Trophoblast cell (in vitro differentiated cells and primary cell): Measurements from ENCODE around the gene DPP6.
"Not testable (repeated sequence)": the region's sequence is repeated elsewhere in the genome, so short reads cannot be mapped to it uniquely, and the experiment has no call there.

Experiments used
- DNase-seq, 2 donors: peaks; one replicate each; pipeline ENCODE4 v3.0.0-alpha.2; 2016
- H2AFZ ChIP-seq: 2 replicates; pipeline ENCODE4 v1.6.1; 2013; ENCODE audit warnings: low read length, moderate library complexity, mild to moderate bottlenecking; ENCODE audit not compliant: insufficient read depth, poor library complexity
- H2AK5ac ChIP-seq: 2 replicates; pipeline ENCODE4 v1.6.1; 2013; ENCODE audit warnings: mild to moderate bottlenecking, low read length
- H2BK120ac ChIP-seq: 2 replicates; pipeline ENCODE4 v1.6.1; 2013; ENCODE audit warnings: low read length, mild to moderate bottlenecking, moderate library complexity; ENCODE audit not compliant: insufficient read depth, poor library complexity
- H2BK12ac ChIP-seq: 2 replicates; pipeline ENCODE4 v1.6.1; 2013; ENCODE audit warnings: mild to moderate bottlenecking, low read length, moderate library complexity
- H2BK5ac ChIP-seq: 2 replicates; pipeline ENCODE4 v1.6.1; 2013; ENCODE audit warnings: low read length, low read depth, moderate library complexity, mild to moderate bottlenecking; ENCODE audit not compliant: poor library complexity
- H3K14ac ChIP-seq: 2 replicates; pipeline ENCODE4 v1.6.1; 2013; ENCODE audit warnings: mild to moderate bottlenecking, low read length
- H3K18ac ChIP-seq: 2 replicates; pipeline ENCODE4 v1.6.1; 2013; ENCODE audit warnings: mild to moderate bottlenecking, low read length
- H3K23ac ChIP-seq: 2 replicates; pipeline ENCODE4 v1.6.1; 2013; ENCODE audit warnings: low read length
- H3K27ac ChIP-seq: 2 replicates; pipeline ENCODE4 v1.5.1; 2013; ENCODE audit warnings: low read depth, mild to moderate bottlenecking, inconsistent platforms, low read length, moderate library complexity
- H3K27me3 ChIP-seq: 2 replicates; pipeline ENCODE4 v1.6.1; 2013; ENCODE audit warnings: inconsistent platforms, mild to moderate bottlenecking, low read length, moderate library complexity; ENCODE audit not compliant: insufficient read depth
- H3K36me3 ChIP-seq, 2 experiments: 1 replicate in 1 of 2; 2 replicates in 1 of 2; pipeline ENCODE4 v1.6.1; 2013; ENCODE audit warnings: low read length in 2 of 2, mild to moderate bottlenecking in 2 of 2, moderate library complexity in 1 of 2; ENCODE audit not compliant: insufficient read depth in 2 of 2, control insufficient read depth in 1 of 2
- H3K4ac ChIP-seq: 2 replicates; pipeline ENCODE4 v1.6.1; 2013; ENCODE audit warnings: low read depth, mild to moderate bottlenecking, low read length, moderate library complexity
- H3K4me1 ChIP-seq, 2 experiments: 1 replicate in 1 of 2; 2 replicates in 1 of 2; pipeline ENCODE4 v1.6.1; 2013; ENCODE audit warnings: low read length in 2 of 2, mild to moderate bottlenecking in 2 of 2, moderate library complexity in 1 of 2; ENCODE audit not compliant: insufficient read depth in 2 of 2, control insufficient read depth in 1 of 2
- H3K4me2 ChIP-seq: 2 replicates; pipeline ENCODE4 v1.6.1; 2013; ENCODE audit warnings: inconsistent platforms, mild to moderate bottlenecking, low read length, moderate library complexity
- H3K4me3 ChIP-seq: 2 replicates; pipeline ENCODE4 v1.5.1; 2013; ENCODE audit warnings: mild to moderate bottlenecking, low read depth, low read length, inconsistent platforms
- H3K79me1 ChIP-seq: one replicate; pipeline ENCODE4 v1.6.1; 2013; ENCODE audit warnings: low read length
- H3K79me2 ChIP-seq: 2 replicates; pipeline ENCODE4 v1.6.1; 2013; ENCODE audit warnings: low read length, mild to moderate bottlenecking; ENCODE audit not compliant: control insufficient read depth, insufficient read depth, poor library complexity
- H3K9ac ChIP-seq: 2 replicates; pipeline ENCODE4 v1.6.1; 2013; ENCODE audit warnings: mild to moderate bottlenecking, low read length
- H3K9me3 ChIP-seq: 2 replicates; pipeline ENCODE4 v1.6.1; 2013; ENCODE audit warnings: low read depth, mild to moderate bottlenecking, control low read depth, inconsistent platforms, low read length; ENCODE audit not compliant: insufficient read depth
- H4K12ac ChIP-seq: 2 replicates; pipeline ENCODE4 v1.6.1; 2013; ENCODE audit warnings: low read depth, mild to moderate bottlenecking, low read length, moderate library complexity
- H4K8ac ChIP-seq: 2 replicates; pipeline ENCODE4 v1.6.1; 2013; ENCODE audit warnings: low read depth, mild to moderate bottlenecking, low read length, moderate library complexity
- H4K91ac ChIP-seq: one replicate; pipeline ENCODE4 v1.6.1; 2013; ENCODE audit warnings: low read depth, mild to moderate bottlenecking, low read length, moderate library complexity
- WGBS: extraction: QIAGEN DNeasy Blood & Tissue Kit; methylation state at CpG from one replicate; pipeline ENCODE4 v1.1.7; 2013; ENCODE audit warnings: missing lambda C conversion rate; ENCODE audit not compliant: insufficient read length, insufficient coverage; ENCODE audit errors: extremely low coverage; 5-methylcytosine and 5-hydroxymethylcytosine counted together

DPP6 gene

GRCh38 chr7:154039466-154040165 lies 12.6 kb upstream of the DPP6 start:
- H3K9ac ChIP-seq, H4K91ac ChIP-seq, H3K79me2 ChIP-seq, H3K27ac ChIP-seq, H4K8ac ChIP-seq, H2AFZ ChIP-seq, H2BK5ac ChIP-seq, H3K4ac ChIP-seq, H3K27me3 ChIP-seq, H3K4me3 ChIP-seq, H3K4me1 ChIP-seq, H3K23ac ChIP-seq, H2BK12ac ChIP-seq, H3K14ac ChIP-seq, DNase-seq, H3K4me2 ChIP-seq, H3K9me3 ChIP-seq, H2AK5ac ChIP-seq, H3K36me3 ChIP-seq, H2BK120ac ChIP-seq, H3K79me1 ChIP-seq, H3K18ac ChIP-seq, H4K12ac ChIP-seq: not testable (repeated sequence)
- no CpG with 5 or more reads among the region's 13 CpGs for WGBS

GRCh38 chr7:154050394-154050793 lies 1.8 kb upstream of the DPP6 start:
- H3K9ac ChIP-seq, H2BK12ac ChIP-seq, H3K4me3 ChIP-seq, H3K79me1 ChIP-seq, H2AFZ ChIP-seq, H4K91ac ChIP-seq, H3K27ac ChIP-seq, H4K12ac ChIP-seq, H4K8ac ChIP-seq, H3K4me1 ChIP-seq, H3K4me2 ChIP-seq, DNase-seq, H3K23ac ChIP-seq, H3K18ac ChIP-seq, H3K4ac ChIP-seq, H3K9me3 ChIP-seq, H3K36me3 ChIP-seq, H2BK5ac ChIP-seq, H2AK5ac ChIP-seq, H3K14ac ChIP-seq, H3K27me3 ChIP-seq, H2BK120ac ChIP-seq, H3K79me2 ChIP-seq: not testable (repeated sequence)
- no CpG with 5 or more reads among the region's 5 CpGs for WGBS

- no CpG with 5 or more reads among the region's 42 CpGs for WGBS
- H3K4me3 ChIP-seq: not testable (repeated sequence)
Measured at GRCh38 chr7:154051006-154051642, 1.1 kb upstream of the DPP6 start.

GRCh38 chr7:154052530-154053252 lies 493 bp downstream of the DPP6 start:
- H4K91ac ChIP-seq, H3K9ac ChIP-seq, H4K12ac ChIP-seq, H3K4me3 ChIP-seq, H3K9me3 ChIP-seq, H3K79me2 ChIP-seq, H2BK12ac ChIP-seq, H3K79me1 ChIP-seq, H2BK120ac ChIP-seq, H3K27me3 ChIP-seq, H4K8ac ChIP-seq, H2AK5ac ChIP-seq, H3K36me3 ChIP-seq, H3K4ac ChIP-seq, H2BK5ac ChIP-seq, H3K4me1 ChIP-seq, H2AFZ ChIP-seq, H3K27ac ChIP-seq, H3K18ac ChIP-seq, DNase-seq, H3K23ac ChIP-seq, H3K14ac ChIP-seq: not testable (repeated sequence)
- peak overlapping the region; percentile 76 for H3K4me2 ChIP-seq
- WGBS: no CpG with 5 or more reads among the region's 83 CpGs

More at GRCh38 chr7:154051006-154051642, 1.1 kb upstream of the DPP6 start:
- not testable (repeated sequence) for H3K9me3 ChIP-seq, DNase-seq, H3K79me2 ChIP-seq, H3K23ac ChIP-seq, H4K12ac ChIP-seq, H3K79me1 ChIP-seq, H3K4ac ChIP-seq, H3K27me3 ChIP-seq, H4K8ac ChIP-seq, H3K4me1 ChIP-seq, H3K18ac ChIP-seq, H2BK5ac ChIP-seq, H3K9ac ChIP-seq, H3K27ac ChIP-seq, H2AFZ ChIP-seq, H2BK120ac ChIP-seq, H3K36me3 ChIP-seq, H3K14ac ChIP-seq, H2AK5ac ChIP-seq, H4K91ac ChIP-seq, H2BK12ac ChIP-seq
- peak overlapping the region; percentile 30 for H3K4me2 ChIP-seq
